SK-N-SH (cell line): ENCODE results near the gene TMEM178A. TPM values are rescaled to one million over a fixed set of nuclear protein-coding genes. Genes with fewer than 3 reads are reported as not detected.

Experiments used
- CTCF ChIA-PET: fragments of 300-600, 350-600 bp; formaldehyde crosslinking; extraction: SDS; loops from one replicate; lab custom pipeline; 2021; lab: Yijun Ruan, JAX
- POLR2A ChIA-PET: fragments of 350-600 bp; sonication (Branson Sonifier 250); formaldehyde crosslinking; extraction: SDS; loops from one replicate; lab custom pipeline; 2020; ENCODE audit warnings: antibody characterized with exemption, inconsistent platforms; lab: Yijun Ruan, JAX
- DNase-seq: peaks from one replicate; pipeline ENCODE4 v3.0.0; 2012
- H2AFZ ChIP-seq: fragments of 200-600 bp; sonication (generic); 2 replicates; pipeline ENCODE4 v1.8.1; 2016; ENCODE audit warnings: antibody characterized with exemption, mild to moderate bottlenecking, low read depth
- H3F3A ChIP-seq: fragments of 200-600 bp; sonication (generic); replicated peaks from 2 replicates; pipeline ENCODE3; 2016; ENCODE audit warnings: antibody characterized with exemption, mild to moderate bottlenecking; ENCODE audit not compliant: insufficient read depth
- H3K27ac ChIP-seq, 2 experiments: fragments of 200-500 bp in 1 of 2; fragments of 200-600 bp in 1 of 2; sonication (Bioruptor generic) in 1 of 2; sonication (generic), shearing (Covaris generic) in 1 of 2; 2 replicates each; pipeline versions ENCODE4 v1.5.1 to v1.6.1; 2014 to 2016; ENCODE audit warnings: low read depth in 2 of 2, inconsistent platforms in 1 of 2, low read length in 1 of 2, mild to moderate bottlenecking in 1 of 2, mixed read lengths in 1 of 2
- H3K27me3 ChIP-seq: fragments of 200-600 bp; sonication (generic), shearing (Covaris generic); 2 replicates; pipeline ENCODE4 v1.6.1; 2016; ENCODE audit warnings: mixed run types; ENCODE audit not compliant: insufficient read depth
- H3K36me3 ChIP-seq, 2 experiments: fragments of 200-500 bp in 1 of 2; fragments of 200-600 bp in 1 of 2; sonication (Bioruptor generic) in 1 of 2; sonication (generic) in 1 of 2; replicated peaks in 1 of 2; 2 replicates each; pipeline versions ENCODE3 to v1.5.1; 2014 to 2016; ENCODE audit warnings: low read length in 1 of 2, mild to moderate bottlenecking in 1 of 2; ENCODE audit not compliant: insufficient read depth in 2 of 2, control insufficient read depth in 1 of 2
- H3K4me1 ChIP-seq, 2 experiments: fragments of 200-500 bp in 1 of 2; fragments of 200-600 bp in 1 of 2; sonication (Bioruptor generic) in 1 of 2; sonication (generic), shearing (Covaris generic) in 1 of 2; 2 replicates each; pipeline versions ENCODE4 v1.5.1 to v1.6.1; 2014 to 2016; ENCODE audit warnings: low read depth in 1 of 2, low read length in 1 of 2, mixed run types in 1 of 2; ENCODE audit not compliant: insufficient read depth in 2 of 2, control insufficient read depth in 1 of 2
- H3K4me2 ChIP-seq: fragments of 200-600 bp; sonication (generic), shearing (Covaris generic); 2 replicates; pipeline ENCODE4 v1.6.1; 2017; ENCODE audit warnings: mixed run types
- H3K4me3 ChIP-seq, 2 experiments: fragments of 200-500 bp in 1 of 2; fragments of 200-600 bp in 1 of 2; sonication (Bioruptor generic) in 1 of 2; sonication (generic), shearing (Covaris generic) in 1 of 2; 2 replicates each; pipeline versions ENCODE4 v1.5.1 to v1.8.1; 2014 to 2016; ENCODE audit warnings: low read depth in 2 of 2, inconsistent platforms in 1 of 2, low read length in 1 of 2, mild to moderate bottlenecking in 1 of 2, mixed read lengths in 1 of 2, moderate library complexity in 1 of 2
- H3K79me2 ChIP-seq: fragments of 200-600 bp; sonication (generic); 2 replicates; pipeline ENCODE4 v1.8.1; 2017; ENCODE audit warnings: mild to moderate bottlenecking; ENCODE audit not compliant: insufficient read depth
- H3K9ac ChIP-seq: fragments of 200-600 bp; sonication (generic); 2 replicates; pipeline ENCODE4 v1.6.1; 2017; ENCODE audit warnings: mixed run types
- H3K9me2 ChIP-seq: fragments of 200-600 bp; sonication (generic); 2 replicates; pipeline ENCODE4 v1.6.1; 2017; ENCODE audit warnings: mixed run types
- H3K9me3 ChIP-seq: fragments of 200-600 bp; sonication (generic); 2 replicates; pipeline ENCODE4 v1.6.1; 2017; ENCODE audit warnings: mixed run types, mild to moderate bottlenecking, moderate library complexity
- H4K20me1 ChIP-seq: fragments of 200-600 bp; sonication (generic); 2 replicates; pipeline ENCODE4 v1.6.1; 2017; ENCODE audit warnings: mild to moderate bottlenecking, mixed run types; ENCODE audit not compliant: insufficient read depth
- CTCF ChIP-seq: fragments of 200-600 bp; sonication (generic); IDR thresholded peaks from 2 replicates; pipeline ENCODE4 v1.6.1; 2017; ENCODE audit warnings: antibody characterized with exemption, mild to moderate bottlenecking, moderate library complexity
- ELF1 ChIP-seq: IDR thresholded peaks from 2 replicates; pipeline ENCODE4 v1.4.0; 2012
- FOXJ3 ChIP-seq: sonication (generic); formaldehyde crosslinking; IDR thresholded peaks from 2 replicates; pipeline ENCODE4 v1.5.1; 2020; ENCODE audit warnings: mild to moderate bottlenecking, missing genetic modification reagents
- GATA2 ChIP-seq: sonication (generic); formaldehyde crosslinking; IDR thresholded peaks from 2 replicates; pipeline ENCODE4 v1.5.0; 2020; ENCODE audit warnings: mild to moderate bottlenecking, missing genetic modification reagents
- MEF2A ChIP-seq: IDR thresholded peaks from 2 replicates; pipeline ENCODE4 v1.4.0; 2012; ENCODE audit warnings: low read depth, borderline replicate concordance
- NFIC ChIP-seq: IDR thresholded peaks from 2 replicates; pipeline ENCODE4 v1.4.0; 2012; ENCODE audit warnings: borderline replicate concordance
- RXRA ChIP-seq: IDR thresholded peaks from 2 replicates; pipeline ENCODE4 v1.4.0; 2012; ENCODE audit warnings: low read depth, mild to moderate bottlenecking, borderline replicate concordance
- SMC3 ChIP-seq: IDR thresholded peaks from 2 replicates; pipeline ENCODE4 v1.6.1; 2012; ENCODE audit warnings: low read depth, low read length, improper control_type of control experiment
- TCF12 ChIP-seq: IDR thresholded peaks from 2 replicates; pipeline ENCODE4 v1.4.0; 2012
- USF2 ChIP-seq: fragments of 150-350 bp; IDR thresholded peaks from 2 replicates; pipeline ENCODE4 v1.6.1; 2017; ENCODE audit warnings: antibody characterized with exemption, low read length, low read depth, borderline replicate concordance
- WGBS: methylation state at CpG from one replicate; pipeline ENCODE4 v1.1.6; 2017; ENCODE audit warnings: low lambda C conversion rate; 5-methylcytosine and 5-hydroxymethylcytosine counted together
- polyA plus RNA-seq, 3 experiments: library from polyadenylated mRNA; depleted of rRNA; stranded (reverse); fragments of >200 nt; gene quantifications; 2 replicates each; pipeline ENCODE4 v1.2.3, GENCODE V29; 2012
- TF ChIP-seq, protein P1 (sequence below): IDR thresholded peaks from 2 replicates; pipeline ENCODE4 v1.6.1; 2012; ENCODE audit warnings: mild to moderate bottlenecking, low read depth, low read length, moderate library complexity
- TF ChIP-seq, protein P2 (sequence below): fragments of 150-350 bp; IDR thresholded peaks from 2 replicates; pipeline ENCODE4 v1.6.1; 2016; ENCODE audit warnings: mild to moderate bottlenecking, low read depth, low read length

TMEM178A gene
- polyA plus RNA-seq, 1 of the 3 experiments (the other 2 are of a cell fraction): 0.84 TPM

DNA sequence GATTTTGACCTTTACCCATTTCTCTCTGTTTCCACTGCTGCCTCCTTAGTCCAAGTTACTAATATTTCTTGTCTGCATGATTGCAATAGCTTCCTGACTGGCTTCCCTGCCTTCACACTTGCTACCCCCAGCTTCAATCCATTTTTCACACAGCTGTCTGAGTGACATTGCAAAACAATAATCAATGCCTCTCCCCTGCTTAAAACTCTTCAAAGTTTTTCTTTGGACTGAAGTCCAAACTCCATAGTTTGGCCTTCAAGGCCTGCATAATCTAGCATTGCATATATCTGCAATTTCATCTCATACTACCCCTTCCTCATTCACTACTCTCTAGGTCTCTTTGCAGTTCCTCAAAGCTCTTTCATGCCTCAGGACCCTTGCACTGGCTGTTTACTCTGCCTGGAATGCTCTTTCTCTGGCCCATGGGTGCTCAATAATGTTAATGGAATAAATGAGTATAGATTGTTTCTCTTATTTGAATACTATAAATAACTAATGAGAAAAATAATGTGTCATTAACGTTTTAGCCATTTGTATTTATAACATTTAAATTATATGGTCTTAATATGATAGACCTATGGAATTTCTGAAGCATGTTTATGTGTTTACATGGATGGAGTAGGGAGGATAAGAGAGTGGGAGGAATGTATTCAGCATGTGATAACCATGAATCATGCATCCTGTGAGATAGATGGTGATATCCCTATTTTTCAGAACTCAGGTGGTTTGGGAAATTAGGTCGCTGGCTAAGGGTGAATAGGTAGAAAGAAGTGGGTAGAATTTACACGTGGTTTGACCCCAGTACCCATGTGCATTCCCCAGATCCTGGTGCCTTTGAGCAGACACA lies 5.7 kb upstream of the TMEM178A start:
- Histone ChIP-seq H3K27ac (no peak overlapping the region), H2AFZ (no peak overlapping the region), H3K4me1 (no peaks in the 10 kb centered on the region), H4K20me1 (no peaks in the 10 kb centered on the region), H3K27me3 (peaks cover 4% of the 10 kb centered on the region), H3K9ac (no peak overlapping the region), H3K9me2 (no peaks in the 10 kb centered on the region), H3K4me3 (no peak overlapping the region), H3K79me2 (no peaks in the 10 kb centered on the region), H3K4me2 (no peak overlapping the region), H3K36me3 (no peaks in the 10 kb centered on the region), H3F3A (no peaks in the 10 kb centered on the region), H3K9me3 (no peaks in the 10 kb centered on the region)
- 51% methylated on average over 3 of the region's 3 CpGs for WGBS
- DNase-seq: no peak
- ChIA-PET POLR2A (no interaction called here), CTCF (interaction anchor here (1.2 kb wide), 1 partner anchor 37 kb away, joined by 3 read pairs; no protein-coding TSS in a partner anchor)
- TF ChIP-seq NFIC (no peak), MEF2A (no peak), RXRA (no peak), CTCF (no peak), FOXJ3 (CRISPR knock-in tag) (no peak), GATA2 (CRISPR knock-in tag) (no peak), USF2 (no peak), SMC3 (no peak), TCF12 (no peak), ELF1 (no peak)
- TF ChIP-seq, protein P1, sequence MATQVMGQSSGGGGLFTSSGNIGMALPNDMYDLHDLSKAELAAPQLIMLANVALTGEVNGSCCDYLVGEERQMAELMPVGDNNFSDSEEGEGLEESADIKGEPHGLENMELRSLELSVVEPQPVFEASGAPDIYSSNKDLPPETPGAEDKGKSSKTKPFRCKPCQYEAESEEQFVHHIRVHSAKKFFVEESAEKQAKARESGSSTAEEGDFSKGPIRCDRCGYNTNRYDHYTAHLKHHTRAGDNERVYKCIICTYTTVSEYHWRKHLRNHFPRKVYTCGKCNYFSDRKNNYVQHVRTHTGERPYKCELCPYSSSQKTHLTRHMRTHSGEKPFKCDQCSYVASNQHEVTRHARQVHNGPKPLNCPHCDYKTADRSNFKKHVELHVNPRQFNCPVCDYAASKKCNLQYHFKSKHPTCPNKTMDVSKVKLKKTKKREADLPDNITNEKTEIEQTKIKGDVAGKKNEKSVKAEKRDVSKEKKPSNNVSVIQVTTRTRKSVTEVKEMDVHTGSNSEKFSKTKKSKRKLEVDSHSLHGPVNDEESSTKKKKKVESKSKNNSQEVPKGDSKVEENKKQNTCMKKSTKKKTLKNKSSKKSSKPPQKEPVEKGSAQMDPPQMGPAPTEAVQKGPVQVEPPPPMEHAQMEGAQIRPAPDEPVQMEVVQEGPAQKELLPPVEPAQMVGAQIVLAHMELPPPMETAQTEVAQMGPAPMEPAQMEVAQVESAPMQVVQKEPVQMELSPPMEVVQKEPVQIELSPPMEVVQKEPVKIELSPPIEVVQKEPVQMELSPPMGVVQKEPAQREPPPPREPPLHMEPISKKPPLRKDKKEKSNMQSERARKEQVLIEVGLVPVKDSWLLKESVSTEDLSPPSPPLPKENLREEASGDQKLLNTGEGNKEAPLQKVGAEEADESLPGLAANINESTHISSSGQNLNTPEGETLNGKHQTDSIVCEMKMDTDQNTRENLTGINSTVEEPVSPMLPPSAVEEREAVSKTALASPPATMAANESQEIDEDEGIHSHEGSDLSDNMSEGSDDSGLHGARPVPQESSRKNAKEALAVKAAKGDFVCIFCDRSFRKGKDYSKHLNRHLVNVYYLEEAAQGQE: no peak
- TF ChIP-seq, protein P2, sequence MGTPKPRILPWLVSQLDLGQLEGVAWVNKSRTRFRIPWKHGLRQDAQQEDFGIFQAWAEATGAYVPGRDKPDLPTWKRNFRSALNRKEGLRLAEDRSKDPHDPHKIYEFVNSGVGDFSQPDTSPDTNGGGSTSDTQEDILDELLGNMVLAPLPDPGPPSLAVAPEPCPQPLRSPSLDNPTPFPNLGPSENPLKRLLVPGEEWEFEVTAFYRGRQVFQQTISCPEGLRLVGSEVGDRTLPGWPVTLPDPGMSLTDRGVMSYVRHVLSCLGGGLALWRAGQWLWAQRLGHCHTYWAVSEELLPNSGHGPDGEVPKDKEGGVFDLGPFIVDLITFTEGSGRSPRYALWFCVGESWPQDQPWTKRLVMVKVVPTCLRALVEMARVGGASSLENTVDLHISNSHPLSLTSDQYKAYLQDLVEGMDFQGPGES: no peak
